ENCODE data around the gene MED25. TPM values are rescaled to one million over a fixed set of nuclear protein-coding genes. Genes with fewer than 3 reads are reported as not detected.

Gene MED25
- polyA plus RNA-seq, 3 donors, result 13.9 to 52.9 (median 18.5) TPM

- WGBS (ENCODE audit: insufficient coverage), result 91% methylated on average over 17 of the region's 17 CpGs
- peaks cover 0 to 2% (median 1%) of the 10 kb centered on the region in 3 donors for H3K27me3 Mint-ChIP-seq (ENCODE audit: low read depth in 3 of 3)
- H3K9me3 Mint-ChIP-seq, result no peaks in the 10 kb centered on the region
- peaks cover 8 to 9% of the 10 kb centered on the region in 2 donors for H3K4me1 ChIP-seq (ENCODE audit: control insufficient read depth in 1 of 2, insufficient read depth in 2 of 2, low read length in 2 of 2)
- peaks cover 54 to 78% of the 10 kb centered on the region in 2 donors for H3K36me3 ChIP-seq (replicated peaks in 1 of 2; ENCODE audit: control insufficient read depth in 1 of 2, insufficient read depth in 2 of 2, low read length in 2 of 2)
- H4K20me1 ChIP-seq (ENCODE audit: insufficient read depth, low read length), result peaks cover 79% of the 10 kb centered on the region
- H3K9ac ChIP-seq (ENCODE audit: insufficient read depth, low read length, poor library complexity, severe bottlenecking), result no peak overlapping the region
- H3K4me1 Mint-ChIP-seq, result peaks cover 14% of the 10 kb centered on the region
- H3K27ac ChIP-seq (ENCODE audit: low read depth in 1 of 2, low read length in 2 of 2), result no peak overlapping the region
- no peak overlapping the region for H3K4me3 ChIP-seq (replicated peaks in 1 of 3; ENCODE audit: low read depth in 2 of 3, low read length in 3 of 3)
- DNase-seq, result no peak
- TF ChIP-seq CTCF (IDR thresholded peaks at IDR 0.05), result no peak
- H3K4me2 ChIP-seq (replicated peaks; ENCODE audit: extremely low read depth, low read length, poor library complexity, severe bottlenecking), result no peak overlapping the region
- H3K36me3 Mint-ChIP-seq, result peaks cover 46 to 80% of the 10 kb centered on the region in 2 donors
- no peak overlapping the region for H3K27ac Mint-ChIP-seq
- intact Hi-C loops (cut with micrococcal nuclease), result no loop called here
- peaks cover 26% of the 10 kb centered on the region for H3K79me2 ChIP-seq (ENCODE audit: insufficient read depth, low read length)
- H3K9me3 ChIP-seq (replicated peaks in 1 of 2; ENCODE audit: control insufficient read depth in 1 of 2, insufficient read depth in 1 of 2, low read length in 2 of 2), result no peaks in the 10 kb centered on the region
- no peak overlapping the region for H2AFZ ChIP-seq (ENCODE audit: insufficient read depth, low read depth, low read length, poor library complexity, severe bottlenecking)
- no peak overlapping the region for H3K4me3 Mint-ChIP-seq
- no peaks in the 10 kb centered on the region for H3K27me3 ChIP-seq (ENCODE audit: control insufficient read depth in 2 of 2, insufficient read depth in 2 of 2, low read length in 2 of 2)
These were observed 42.4 kb downstream of the MED25 start for GRCh38 chr19:49860336-49861102.

- Histone ChIP-seq H3K36me3 (replicated peaks in 1 of 2; ENCODE audit: control insufficient read depth in 1 of 2, insufficient read depth in 2 of 2, low read length in 2 of 2) (peaks cover 54 to 78% of the 10 kb centered on the region in 2 donors), H3K4me2 (replicated peaks; ENCODE audit: extremely low read depth, low read length, poor library complexity, severe bottlenecking) (no peak overlapping the region), H3K27me3 (ENCODE audit: control insufficient read depth in 2 of 2, insufficient read depth in 2 of 2, low read length in 2 of 2) (no peaks in the 10 kb centered on the region), H3K4me1 (ENCODE audit: control insufficient read depth in 1 of 2, insufficient read depth in 2 of 2, low read length in 2 of 2) (peaks cover 14 to 15% of the 10 kb centered on the region in 2 donors), H3K9ac (ENCODE audit: insufficient read depth, low read length, poor library complexity, severe bottlenecking) (no peak overlapping the region), H2AFZ (ENCODE audit: insufficient read depth, low read depth, low read length, poor library complexity, severe bottlenecking) (no peak overlapping the region), H4K20me1 (ENCODE audit: insufficient read depth, low read length) (peaks cover 77% of the 10 kb centered on the region), H3K4me3 (replicated peaks in 1 of 3; ENCODE audit: low read depth in 2 of 3, low read length in 3 of 3) (no peak overlapping the region), H3K9me3 (replicated peaks in 1 of 2; ENCODE audit: control insufficient read depth in 1 of 2, insufficient read depth in 1 of 2, low read length in 2 of 2) (no peaks in the 10 kb centered on the region), H3K27ac (ENCODE audit: low read depth in 1 of 2, low read length in 2 of 2) (no peak overlapping the region), H3K79me2 (ENCODE audit: insufficient read depth, low read length) (peaks cover 32% of the 10 kb centered on the region)
- Mint-ChIP-seq H3K4me1 (peaks cover 20% of the 10 kb centered on the region), H3K9me3 (no peaks in the 10 kb centered on the region), H3K4me3 (no peak overlapping the region), H3K36me3 (peaks cover 46 to 80% of the 10 kb centered on the region in 2 donors), H3K27ac (no peak overlapping the region), H3K27me3 (ENCODE audit: low read depth in 3 of 3) (peaks cover 0 to 1% (median 0%) of the 10 kb centered on the region in 3 donors)
- TF ChIP-seq CTCF (IDR thresholded peaks at IDR 0.05), result no peak
- WGBS (ENCODE audit: insufficient coverage), result 79% methylated on average over 8 of the region's 13 CpGs
- no peak for DNase-seq
- intact Hi-C loops (cut with micrococcal nuclease), result no loop called here
These were observed 43.0 kb downstream of the MED25 start for GRCh38 chr19:49861107-49861506.
